ENCODE measurements around the gene TFDP1. TPM values are rescaled to one million over a fixed set of nuclear protein-coding genes. Genes with fewer than 3 reads are reported as not detected.
"Not testable (repeated sequence)": the region's sequence is repeated elsewhere in the genome, so short reads cannot be mapped to it uniquely, and the experiment has no call there.

Gene TFDP1
- total RNA-seq, 1 experiment from 2014 or later = 182 TPM

DNA sequence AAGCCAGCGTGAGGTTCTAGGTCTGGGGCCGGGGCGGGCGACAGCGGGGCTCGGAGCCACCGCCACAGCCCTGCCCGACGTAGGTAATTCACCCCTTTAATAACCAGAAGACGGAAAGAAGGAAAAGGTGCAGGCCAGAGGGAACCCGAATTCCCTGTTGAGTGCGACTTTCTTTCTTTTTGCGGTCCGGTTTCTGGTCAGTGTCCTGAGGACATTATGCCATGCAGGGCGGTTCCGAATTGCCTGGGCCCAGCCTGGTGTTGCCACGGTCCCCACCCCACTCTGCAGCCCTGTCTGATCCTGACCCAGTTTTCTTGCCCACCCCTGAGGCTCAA lies 18.4 kb upstream of the TFDP1 start:
- DNase-seq (ENCODE audit: low read depth) = no peak

GRCh38 chr13:113567681-113568080 lies 16.9 kb upstream of the TFDP1 start:
- DNase-seq (ENCODE audit: low read depth) = no peak

- DNase-seq (ENCODE audit: low read depth) = no peak
Observed at GRCh38 chr13:113573065-113573464, 11.5 kb upstream of the TFDP1 start.

DNA sequence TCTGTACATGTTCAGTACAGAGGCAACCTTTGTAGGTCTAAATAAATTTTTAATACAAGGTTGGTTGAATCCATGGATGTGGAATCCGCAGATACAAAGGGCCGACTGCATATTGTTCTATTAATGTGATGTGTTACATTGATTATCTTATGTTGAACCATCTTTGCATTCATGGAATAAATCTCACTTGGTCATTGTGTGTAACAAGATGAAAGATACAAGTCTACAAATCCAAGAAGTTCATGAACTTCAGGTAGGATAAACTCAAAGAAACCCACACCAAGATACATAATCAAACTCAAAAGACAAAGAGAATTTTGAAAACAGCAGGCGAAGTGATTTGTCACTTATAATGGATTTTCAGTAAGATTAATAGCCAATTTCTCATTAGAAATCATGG lies 8.0 kb upstream of the TFDP1 start:
- DNase-seq (ENCODE audit: low read depth) = no peak

- DNase-seq (ENCODE audit: low read depth) = no peak
Observed at GRCh38 chr13:113577881-113578435, 6.6 kb upstream of the TFDP1 start.

- DNase-seq (ENCODE audit: low read depth) = no peak
Observed at GRCh38 chr13:113579686-113580085, 4.9 kb upstream of the TFDP1 start.

DNA sequence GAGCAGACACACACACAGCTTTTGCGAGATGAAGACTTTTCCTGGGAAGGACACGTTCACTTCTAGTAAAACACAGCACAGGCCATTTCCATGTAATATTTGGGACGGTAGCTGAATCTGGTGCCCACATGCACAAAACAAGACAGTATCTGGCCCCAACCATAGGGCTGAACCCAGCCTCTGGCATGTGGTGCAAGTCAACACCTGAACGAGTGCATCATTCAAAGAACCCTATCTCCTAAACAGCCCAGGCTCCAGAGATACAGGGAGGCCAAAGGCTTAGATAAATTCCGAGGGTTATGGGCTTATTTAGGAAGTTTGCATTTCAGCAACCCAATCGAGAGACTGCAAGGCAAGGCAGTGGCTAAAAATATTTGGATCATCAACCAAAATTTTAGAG lies 2.7 kb upstream of the TFDP1 start:
- DNase-seq (ENCODE audit: low read depth) = no peak

DNA sequence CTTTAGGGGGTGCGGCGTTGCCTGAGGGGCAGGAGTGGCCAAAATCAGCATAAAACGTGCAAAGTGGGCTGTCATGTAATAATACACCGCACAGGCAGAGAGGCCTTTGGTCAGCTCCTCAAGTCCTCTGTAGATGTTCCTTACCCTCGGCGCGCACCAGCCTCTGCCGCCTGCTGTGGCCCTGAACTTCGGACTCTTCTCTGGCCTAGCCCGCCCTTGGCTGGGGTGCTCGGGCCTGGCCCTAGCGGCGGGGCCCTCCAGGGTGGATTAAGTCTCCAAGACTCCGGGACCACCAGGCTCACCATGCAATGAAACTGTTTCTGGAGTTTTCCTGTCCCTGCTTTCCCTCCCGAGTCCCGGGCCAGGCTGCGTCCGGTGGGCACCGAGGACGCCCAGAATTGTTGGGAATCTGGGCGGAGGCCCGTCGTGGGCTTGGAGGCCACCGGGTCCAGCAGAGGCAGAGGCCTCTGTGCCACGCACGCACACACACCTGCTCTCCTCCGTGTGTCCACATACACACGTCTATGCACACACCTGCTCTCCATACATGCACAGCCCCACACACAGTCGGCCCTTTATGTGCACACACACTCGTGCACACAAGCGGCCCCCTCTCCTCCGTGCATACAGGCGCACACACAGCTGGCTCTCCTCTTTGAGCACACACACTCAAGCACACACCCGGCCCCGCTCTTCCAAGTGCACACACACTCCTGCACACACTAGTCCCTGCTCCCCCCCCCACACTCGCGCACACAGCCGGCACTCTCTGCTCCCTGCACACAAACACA lies 1.5 kb upstream of the TFDP1 start:
- no peak for DNase-seq (ENCODE audit: low read depth)

DNA sequence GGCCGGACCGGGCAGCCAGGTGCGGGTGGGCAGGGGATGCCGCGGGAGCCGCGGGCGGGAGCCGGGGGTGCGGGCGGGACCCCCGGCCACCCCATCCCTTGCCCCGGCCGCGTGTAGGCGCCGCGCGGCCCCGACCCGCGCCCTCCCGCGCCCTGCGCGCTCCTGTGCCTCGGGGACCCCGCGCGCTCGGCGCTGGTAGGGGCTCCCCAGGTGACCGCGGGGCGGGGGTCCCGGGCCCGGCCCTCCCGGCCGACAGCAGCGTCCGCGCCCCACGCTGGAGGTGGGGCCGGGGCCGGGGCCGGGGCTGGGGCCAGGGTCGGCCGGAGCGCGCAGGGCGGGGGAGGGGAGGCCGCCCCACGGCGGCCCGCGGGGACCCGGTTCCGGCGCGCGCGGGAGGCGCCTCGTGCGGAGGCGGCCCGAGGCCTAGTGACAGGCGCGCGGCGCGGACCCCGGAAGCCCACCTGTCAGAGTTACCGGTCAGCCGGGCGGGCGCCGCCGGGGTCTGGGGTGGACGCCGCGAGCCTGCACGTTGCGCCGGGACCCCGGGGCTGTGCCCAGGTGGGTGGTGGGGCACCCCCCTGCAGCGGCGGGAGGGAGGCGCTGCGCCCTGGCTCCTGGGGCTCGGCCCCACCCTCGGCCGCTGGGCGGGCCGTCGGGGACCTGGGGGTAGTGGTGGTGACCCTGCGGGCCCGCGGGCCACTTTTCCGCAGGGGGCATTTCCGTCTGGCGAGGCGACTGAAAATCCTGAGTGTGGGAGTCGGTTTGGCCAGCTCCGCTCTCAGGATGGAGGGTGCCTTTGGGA lies 518 bp downstream of the TFDP1 start:
- peak; percentile 35 for DNase-seq (ENCODE audit: low read depth)

GRCh38 chr13:113585896-113586295 lies 1.3 kb downstream of the TFDP1 start:
- DNase-seq (ENCODE audit: low read depth) = no peak

DNA sequence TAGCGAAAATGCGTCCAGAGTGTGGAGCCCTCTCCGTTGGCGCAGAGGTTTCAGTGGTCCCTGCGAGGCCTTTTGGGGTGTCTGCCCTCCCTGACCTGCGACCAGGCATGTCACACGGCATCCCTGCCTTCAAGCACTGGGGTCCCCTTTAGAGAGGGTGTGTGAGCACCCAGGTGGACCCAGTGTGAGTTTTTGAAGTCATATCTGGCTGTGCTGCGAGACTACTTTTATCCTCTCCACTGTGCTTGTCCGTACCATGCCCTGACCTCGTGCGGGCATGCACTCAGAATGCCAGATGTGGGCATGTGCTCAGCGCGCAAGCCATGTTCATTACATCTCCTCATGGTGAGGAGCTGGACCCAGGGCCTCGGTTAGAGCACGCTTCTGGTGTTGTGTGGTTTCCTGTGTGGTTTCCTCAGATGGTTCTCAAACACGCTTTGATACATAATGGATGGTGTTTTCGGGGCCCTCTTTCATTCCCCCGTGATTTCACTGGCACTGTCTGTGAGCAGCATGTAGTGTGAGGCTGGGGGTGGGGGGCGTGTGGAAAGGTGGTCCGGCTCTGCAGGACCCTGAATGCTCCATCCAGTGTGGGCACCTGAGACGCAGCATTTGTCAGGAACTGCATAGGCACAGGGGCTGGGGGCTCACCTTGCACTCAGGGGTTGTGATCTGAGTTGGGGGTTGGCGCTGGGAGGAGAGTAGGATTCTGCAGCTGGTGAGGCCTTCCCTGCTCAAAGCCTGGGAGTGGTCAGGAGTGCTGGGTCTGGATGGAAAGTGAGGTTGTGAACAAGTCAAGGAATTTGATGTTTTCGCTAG lies 2.3 kb downstream of the TFDP1 start:
- no peak for DNase-seq (ENCODE audit: low read depth)

- DNase-seq (ENCODE audit: low read depth) = no peak
Observed at GRCh38 chr13:113588394-113589111, 4.0 kb downstream of the TFDP1 start.

DNA sequence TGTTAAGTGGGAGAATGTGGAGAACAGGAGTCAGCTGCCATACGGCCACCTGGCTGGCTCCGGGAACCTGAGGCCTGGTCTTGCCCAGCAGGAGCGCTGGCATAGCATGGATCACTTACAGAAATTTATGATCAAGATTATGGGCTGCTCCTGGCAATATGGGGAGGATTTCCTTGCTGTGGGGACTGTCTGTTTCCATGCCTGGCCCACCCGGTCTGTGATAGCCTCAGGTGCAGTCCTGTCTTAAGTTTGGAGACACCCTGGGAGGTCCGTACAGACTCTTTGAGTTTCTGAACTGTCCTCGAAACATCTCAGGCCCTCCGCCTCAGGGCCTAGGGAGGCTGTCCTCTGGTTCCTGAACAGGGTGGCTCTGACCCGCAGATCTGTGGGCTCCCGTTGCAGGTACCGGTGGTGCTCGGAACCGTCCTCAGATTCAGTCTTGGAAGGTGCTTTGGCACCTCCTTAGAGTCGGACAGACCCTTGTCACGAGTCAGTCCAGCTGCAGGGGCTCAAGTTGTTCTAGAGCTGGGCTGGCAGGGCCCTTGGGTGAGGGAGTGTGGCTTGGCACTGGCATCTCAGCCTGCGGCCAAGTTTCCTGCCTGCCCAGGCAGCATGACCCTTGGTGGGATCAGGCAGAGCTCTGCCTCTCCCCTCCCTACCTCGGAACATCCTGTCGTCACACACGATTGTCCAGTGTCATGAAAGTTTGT lies 4.9 kb downstream of the TFDP1 start:
- DNase-seq (ENCODE audit: low read depth) = no peak

DNA sequence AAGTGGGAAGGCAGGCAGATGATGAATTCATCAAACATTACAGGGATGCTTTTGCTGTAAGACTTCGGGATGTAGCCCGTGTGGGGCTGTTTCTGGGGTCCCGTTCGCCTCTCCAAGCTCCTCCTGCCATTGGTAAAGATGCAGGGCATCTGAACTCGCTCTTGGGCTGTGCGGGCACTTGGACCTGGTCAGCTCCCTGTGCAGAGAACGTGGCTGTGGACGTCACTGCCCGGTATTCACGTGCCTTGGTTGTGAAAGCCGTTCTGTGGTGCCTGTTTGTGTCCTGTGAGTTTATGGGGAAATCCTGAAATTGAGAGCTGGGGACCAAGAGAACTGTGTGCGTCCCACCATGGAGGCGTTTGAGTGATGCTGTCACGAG lies 5.4 kb downstream of the TFDP1 start:
- no peak for DNase-seq (ENCODE audit: low read depth)

- no peak for DNase-seq (ENCODE audit: low read depth)
Observed at GRCh38 chr13:113591750-113592149, 7.2 kb downstream of the TFDP1 start.

GRCh38 chr13:113592571-113592970 lies 8.0 kb downstream of the TFDP1 start:
- DNase-seq (ENCODE audit: low read depth) = no peak

DNA sequence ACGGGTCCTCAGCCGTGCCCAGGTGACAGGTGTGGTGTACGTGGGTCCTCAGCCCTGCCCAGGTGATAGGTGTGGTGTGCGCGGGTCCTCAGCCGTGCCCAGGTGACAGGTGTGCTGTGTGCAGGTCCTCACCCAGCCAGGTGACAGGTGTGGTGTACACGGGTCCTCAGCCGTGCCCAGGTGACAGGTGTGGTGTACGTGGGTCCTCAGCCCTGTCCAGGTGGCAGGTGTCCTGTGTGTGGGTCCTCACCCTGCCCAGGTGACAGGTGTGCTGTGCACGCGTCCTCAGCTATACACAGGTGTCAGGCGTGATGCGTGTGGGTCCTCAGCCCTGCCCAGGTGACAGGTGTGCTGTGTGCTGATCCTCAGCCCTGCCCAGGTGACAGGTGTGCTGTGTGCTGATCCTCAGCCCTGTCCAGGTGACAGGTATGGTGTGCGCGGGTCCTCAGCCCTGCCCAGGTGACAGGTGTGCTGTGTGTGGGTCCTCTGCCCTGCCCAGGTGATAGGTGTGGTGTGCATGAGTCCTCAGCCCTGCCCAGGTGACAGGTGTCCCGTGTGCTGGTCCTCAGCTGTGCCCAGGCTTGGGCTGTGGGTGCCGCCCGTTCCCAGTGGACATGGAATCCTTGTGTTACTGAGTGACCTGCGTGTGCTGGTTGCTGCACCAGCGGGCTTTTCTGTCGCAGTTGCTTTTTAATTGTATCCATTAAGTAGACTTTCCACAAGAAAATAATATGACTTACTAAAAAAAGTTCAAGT lies 9.7 kb downstream of the TFDP1 start:
- not testable (repeated sequence) for DNase-seq (ENCODE audit: low read depth)

DNA sequence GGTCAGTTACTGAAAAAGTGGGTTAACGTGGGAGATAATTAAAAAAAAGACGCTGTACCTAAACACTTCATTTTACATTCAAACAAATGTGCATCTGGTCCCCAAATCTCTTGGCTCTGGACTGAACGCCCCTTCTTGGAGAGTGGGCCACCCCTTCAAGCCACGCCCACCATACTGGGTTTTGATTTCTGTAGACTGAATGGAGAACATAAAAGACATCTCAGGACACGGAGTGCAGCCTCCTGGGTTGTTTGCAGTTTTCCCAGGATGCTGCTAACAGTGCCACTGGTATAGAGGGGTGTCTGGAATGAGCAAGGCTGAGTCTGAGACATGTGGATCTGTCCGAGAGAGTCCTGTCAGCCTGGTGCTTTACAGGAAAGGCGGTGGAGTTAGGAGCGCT lies 10.6 kb downstream of the TFDP1 start:
- no peak for DNase-seq (ENCODE audit: low read depth)

- no peak for DNase-seq (ENCODE audit: low read depth)
Observed at GRCh38 chr13:113596321-113597200, 12.0 kb downstream of the TFDP1 start.

Data from HT1080 (cell line).